Measurements from ENCODE around the gene SLC39A7.

The SLC39A7 gene

GRCh38 chr6:33198853-33199436, 1.7 kb upstream of the SLC39A7 start:
- peaks cover 11% of the 10 kb centered on the region for H3K4me1 ChIP-seq (ENCODE audit: low read length)
- no peaks in the 10 kb centered on the region for H3K27me3 ChIP-seq (ENCODE audit: low read depth, low read length)
- no peaks in the 10 kb centered on the region; the same call in 1 of the 2 replicates for H4K20me1 ChIP-seq (ENCODE audit: insufficient read depth, low read length)
- peak overlapping the region; percentile 93 for H3K4me2 ChIP-seq (ENCODE audit: low read length)
- H3K36me3 ChIP-seq (replicated peaks; ENCODE audit: low read depth, low read length): peaks cover 30% of the 10 kb centered on the region
- peak overlapping the region; percentile 97 for H3K4me3 ChIP-seq (ENCODE audit: low read length)
- peaks cover 36% of the 10 kb centered on the region for H3K79me2 ChIP-seq (ENCODE audit: low read length)
- TF ChIP-seq CTCF (IDR thresholded peaks at IDR 0.05; ENCODE audit: low read depth, low read length): no peak
- TF ChIP-seq EZH2phosphoT487 (IDR thresholded peaks at IDR 0.05; ENCODE audit: low read depth): no peak
- H3K9me3 ChIP-seq (ENCODE audit: insufficient read depth, low read length): no peaks in the 10 kb centered on the region
- H2AFZ ChIP-seq (ENCODE audit: low read depth, low read length): no peak overlapping the region
- H3K27ac ChIP-seq (ENCODE audit: low read length): no peak overlapping the region
- H3K9ac ChIP-seq (ENCODE audit: low read length): peak overlapping the region; percentile 98; the same call in 1 of the 2 replicates

- no peaks in the 10 kb centered on the region for H3K27me3 ChIP-seq (ENCODE audit: low read depth, low read length)
- TF ChIP-seq CTCF (IDR thresholded peaks at IDR 0.05; ENCODE audit: low read depth, low read length) (no peak), EZH2phosphoT487 (IDR thresholded peaks at IDR 0.05; ENCODE audit: low read depth) (no peak)
- H3K4me1 ChIP-seq (ENCODE audit: low read length): peaks cover 15% of the 10 kb centered on the region
Observed at GRCh38 chr6:33199687-33200218, 914 bp upstream of the SLC39A7 start.

GRCh38 chr6:33201147-33201545, 479 bp downstream of the SLC39A7 start:
- Histone ChIP-seq H3K79me2 (ENCODE audit: low read length) (peaks cover 36% of the 10 kb centered on the region), H3K9me3 (ENCODE audit: insufficient read depth, low read length) (no peaks in the 10 kb centered on the region)

More at GRCh38 chr6:33199687-33200218, 914 bp upstream of the SLC39A7 start:
- Histone ChIP-seq H3K79me2 (ENCODE audit: low read length) (peaks cover 36% of the 10 kb centered on the region), H2AFZ (ENCODE audit: low read depth, low read length) (no peak overlapping the region), H3K4me3 (ENCODE audit: low read length) (peak overlapping the region; percentile 97), H3K9me3 (ENCODE audit: insufficient read depth, low read length) (no peaks in the 10 kb centered on the region), H3K27ac (ENCODE audit: low read length) (peak overlapping the region; percentile 84), H3K4me2 (ENCODE audit: low read length) (peak overlapping the region; percentile 93), H3K36me3 (replicated peaks; ENCODE audit: low read depth, low read length) (peaks cover 32% of the 10 kb centered on the region), H3K9ac (ENCODE audit: low read length) (peak overlapping the region; percentile 98), H4K20me1 (ENCODE audit: insufficient read depth, low read length) (no peaks in the 10 kb centered on the region; the same call in 1 of the 2 replicates)

GRCh38 chr6:33201935-33202334, 1.3 kb downstream of the SLC39A7 start:
- Histone ChIP-seq H3K4me3 (ENCODE audit: low read length) (peak overlapping the region; percentile 97), H2AFZ (ENCODE audit: low read depth, low read length) (no peak overlapping the region), H3K4me1 (ENCODE audit: low read length) (peaks cover 22% of the 10 kb centered on the region), H3K27ac (ENCODE audit: low read length) (no peak overlapping the region), H3K4me2 (ENCODE audit: low read length) (peak overlapping the region; percentile 100), H3K79me2 (ENCODE audit: low read length) (peaks cover 36% of the 10 kb centered on the region), H3K9me3 (ENCODE audit: insufficient read depth, low read length) (no peaks in the 10 kb centered on the region), H4K20me1 (ENCODE audit: insufficient read depth, low read length) (no peaks in the 10 kb centered on the region; the same call in 1 of the 2 replicates), H3K27me3 (ENCODE audit: low read depth, low read length) (no peaks in the 10 kb centered on the region), H3K36me3 (replicated peaks; ENCODE audit: low read depth, low read length) (peaks cover 23% of the 10 kb centered on the region), H3K9ac (ENCODE audit: low read length) (peak overlapping the region; percentile 98; the same call in 1 of the 2 replicates)
- TF ChIP-seq EZH2phosphoT487 (IDR thresholded peaks at IDR 0.05; ENCODE audit: low read depth) (no peak), CTCF (IDR thresholded peaks at IDR 0.05; ENCODE audit: low read depth, low read length) (no peak)

More at GRCh38 chr6:33201147-33201545, 479 bp downstream of the SLC39A7 start:
- Histone ChIP-seq H3K9ac (ENCODE audit: low read length) (peak overlapping the region; percentile 98), H2AFZ (ENCODE audit: low read depth, low read length) (no peak overlapping the region), H3K36me3 (replicated peaks; ENCODE audit: low read depth, low read length) (peaks cover 24% of the 10 kb centered on the region), H3K4me2 (ENCODE audit: low read length) (peak overlapping the region; percentile 100), H3K27me3 (ENCODE audit: low read depth, low read length) (no peaks in the 10 kb centered on the region), H3K27ac (ENCODE audit: low read length) (peak overlapping the region; percentile 84), H3K4me1 (ENCODE audit: low read length) (peaks cover 22% of the 10 kb centered on the region), H4K20me1 (ENCODE audit: insufficient read depth, low read length) (no peaks in the 10 kb centered on the region; the same call in 1 of the 2 replicates), H3K4me3 (ENCODE audit: low read length) (peak overlapping the region; percentile 97)
- TF ChIP-seq EZH2phosphoT487 (IDR thresholded peaks at IDR 0.05; ENCODE audit: low read depth): no peak
